GM12892 (cell line): ENCODE measurements around the gene MS4A6A.

Experiments used
- POLR2A ChIP-seq: IDR thresholded peaks from 2 replicates; pipeline ENCODE4 v1.6.1; 2011; ENCODE audit warnings: low read depth, low read length, control low read depth
- TAF1 ChIP-seq: IDR thresholded peaks from 2 replicates; pipeline ENCODE4 v1.6.1; 2011; ENCODE audit warnings: low read depth, mild to moderate bottlenecking, control low read depth, low read length, borderline replicate concordance

- no peak for TF ChIP-seq POLR2A
- TF ChIP-seq TAF1: no peak
These were observed 16.9 kb downstream of the MS4A6A start for GRCh38 chr11:60165951-60166350.
